HCT116 (cell line): ENCODE results near the gene STK4. TPM values are rescaled to one million over a fixed set of nuclear protein-coding genes. Genes with fewer than 3 reads are reported as not detected.

ENCODE experiments used
- ATAC-seq: fragments of 200-7000 bp; cut with Tn5 transposase; 2 replicates; pipeline ENCODE4 v1.9.1; 2020; ENCODE audit warnings: mild to moderate bottlenecking, moderate library complexity
- BruUV-seq: library from RNA; stranded (reverse); fragments of 400-500 nt; replicated peaks from 2 replicates; lab custom pipeline; 2021; lab: Mats Ljungman, UMichigan
- CTCF ChIA-PET: fragments of 300-600 bp; sonication (Branson Sonifier 250); formaldehyde crosslinking; loops from one replicate; lab custom pipeline; 2021; ENCODE audit warnings: antibody characterized with exemption; lab: Charles Lee
- POLR2A ChIA-PET: fragments of 300-600, 350-600 bp; sonication (Branson Sonifier 250); formaldehyde crosslinking; loops from one replicate; lab custom pipeline; 2021; ENCODE audit warnings: antibody characterized with exemption; lab: Charles Lee
- RAD21 ChIA-PET, 2 experiments: fragments of 300-600 bp; sonication (Branson Sonifier 250); formaldehyde crosslinking; loops; one replicate each; lab custom pipeline; 2023; ENCODE audit warnings: low total read pairs in 2 of 2; ENCODE audit not compliant: uncharacterized antibody in 2 of 2, unreplicated experiment in 2 of 2, low non-redundant PET in 1 of 2; lab: Charles Lee
- DNase-seq: peaks from one replicate; pipeline ENCODE4 v3.0.0-alpha.2; 2010; ENCODE audit warnings: low read depth, low spot score
- H2AFZ ChIP-seq: fragments of 200-600 bp; shearing (Covaris generic), sonication (generic); 2 replicates; pipeline ENCODE4 v1.6.1; 2017; ENCODE audit warnings: low read depth, mixed run types, mixed read lengths, antibody characterized with exemption, low read length; ENCODE audit not compliant: poor library complexity, severe bottlenecking
- H3K27ac ChIP-seq: 2 replicates; pipeline ENCODE4 v1.5.1; 2012; ENCODE audit warnings: low read depth, low read length
- H3K27me3 ChIP-seq: fragments of 200-600 bp; sonication (generic); 2 replicates; pipeline ENCODE4 v1.6.1; 2016; ENCODE audit warnings: mixed run types, low read length, mixed read lengths; ENCODE audit not compliant: insufficient read depth
- H3K36me3 ChIP-seq, 2 experiments: fragments of 200-500 bp in 1 of 2; fragments of 200-600 bp in 1 of 2; sonication (Bioruptor generic) in 1 of 2; sonication (generic) in 1 of 2; 2 replicates each; pipeline versions ENCODE4 v1.5.1 to v1.6.1; 2014 to 2016; ENCODE audit warnings: low read length in 2 of 2, inconsistent platforms in 1 of 2, mixed read lengths in 1 of 2, mixed run types in 1 of 2; ENCODE audit not compliant: insufficient read depth in 2 of 2, control insufficient read depth in 1 of 2
- H3K4me1 ChIP-seq, 2 experiments: fragments of 200-600 bp in 1 of 2; sonication (generic) in 1 of 2; 2 replicates each; pipeline versions ENCODE4 v1.5.1 to v1.6.1; 2012 to 2017; ENCODE audit warnings: low read length in 2 of 2, inconsistent platforms in 1 of 2, mild to moderate bottlenecking in 1 of 2, mixed read lengths in 1 of 2, mixed run types in 1 of 2, moderate library complexity in 1 of 2; ENCODE audit not compliant: insufficient read depth in 2 of 2, control insufficient read depth in 1 of 2
- H3K4me2 ChIP-seq: fragments of 200-600 bp; sonication (generic); 2 replicates; pipeline ENCODE4 v1.6.1; 2017; ENCODE audit warnings: mixed run types, low read length, mixed read lengths
- H3K4me3 ChIP-seq, 2 experiments: fragments of 200-600 bp in 1 of 2; sonication (generic) in 1 of 2; replicated peaks in 1 of 2; 2 replicates each; pipeline ENCODE4 v1.5.1; 2011 to 2016; ENCODE audit warnings: low read length in 2 of 2, control low read depth in 1 of 2, low read depth in 1 of 2, mild to moderate bottlenecking in 1 of 2, mixed read lengths in 1 of 2, mixed run types in 1 of 2
- H3K79me2 ChIP-seq: fragments of 200-600 bp; sonication (generic); 2 replicates; pipeline ENCODE4 v1.6.1; 2017; ENCODE audit warnings: mild to moderate bottlenecking, mixed run types, low read length, moderate library complexity, mixed read lengths; ENCODE audit not compliant: insufficient read depth
- H3K9ac ChIP-seq: fragments of 200-600 bp; sonication (generic); 2 replicates; pipeline ENCODE4 v1.6.1; 2016; ENCODE audit warnings: low read length, mixed read lengths
- H3K9me2 ChIP-seq: fragments of 200-600 bp; sonication (generic), shearing (Covaris generic); 2 replicates; pipeline ENCODE4 v1.6.1; 2017; ENCODE audit warnings: mixed run types, mild to moderate bottlenecking, moderate library complexity; ENCODE audit not compliant: insufficient read depth
- H3K9me3 ChIP-seq, 2 experiments: fragments of 200-500 bp in 1 of 2; fragments of 200-600 bp in 1 of 2; sonication (Bioruptor generic) in 1 of 2; sonication (generic) in 1 of 2; 2 replicates each; pipeline ENCODE4 v1.6.1; 2014 to 2017; ENCODE audit warnings: low read length in 2 of 2, mixed read lengths in 2 of 2, inconsistent platforms in 1 of 2, low read depth in 1 of 2, mild to moderate bottlenecking in 1 of 2, mixed run types in 1 of 2, moderate library complexity in 1 of 2; ENCODE audit not compliant: control insufficient read depth in 1 of 2, insufficient read depth in 1 of 2
- H4K20me1 ChIP-seq: fragments of 200-600 bp; sonication (generic), shearing (Covaris generic); 2 replicates; pipeline ENCODE4 v1.6.1; 2017; ENCODE audit warnings: mixed run types, mild to moderate bottlenecking, moderate library complexity; ENCODE audit not compliant: insufficient read depth
- ATF3 ChIP-seq: IDR thresholded peaks from 2 replicates; pipeline ENCODE4 v1.6.1; 2012
- CBX3 ChIP-seq: IDR thresholded peaks from 2 replicates; pipeline ENCODE4 v1.6.1; 2012; ENCODE audit warnings: low read depth
- CEBPB ChIP-seq: IDR thresholded peaks from 2 replicates; pipeline ENCODE4 v1.6.1; 2012; ENCODE audit warnings: low read depth
- EGR1 ChIP-seq: IDR thresholded peaks from 2 replicates; pipeline ENCODE4 v1.6.1; 2012; ENCODE audit warnings: low read depth
- ELF1 ChIP-seq: IDR thresholded peaks from 2 replicates; pipeline ENCODE4 v1.6.1; 2012; ENCODE audit warnings: low read depth, borderline replicate concordance
- EZH2 ChIP-seq: fragments of 200-600 bp; sonication (generic); IDR thresholded peaks from 2 replicates; pipeline ENCODE4 v1.6.1; 2017; ENCODE audit warnings: antibody characterized with exemption, mixed run types
- EZH2phosphoT487 ChIP-seq: fragments of 200-600 bp; IDR thresholded peaks from 2 replicates; pipeline ENCODE4 v1.6.1; 2018; ENCODE audit warnings: antibody characterized with exemption, borderline replicate concordance
- FOSL1 ChIP-seq: IDR thresholded peaks from 2 replicates; pipeline ENCODE4 v1.6.1; 2012; ENCODE audit warnings: low read depth
- JUND ChIP-seq: IDR thresholded peaks from 2 replicates; pipeline ENCODE4 v1.6.1; 2012
- MAX ChIP-seq: IDR thresholded peaks from 2 replicates; pipeline ENCODE4 v1.6.1; 2012
- POLR2A ChIP-seq: IDR thresholded peaks from 2 replicates; pipeline ENCODE4 v1.7.0; 2011; ENCODE audit warnings: borderline replicate concordance; ENCODE audit not compliant: insufficient read depth, insufficient read length; ENCODE audit errors: extremely low read depth
- POLR2AphosphoS5 ChIP-seq: IDR thresholded peaks from 2 replicates; pipeline ENCODE4 v1.6.1; 2011; ENCODE audit warnings: mild to moderate bottlenecking, low read depth, low read length, moderate library complexity
- REST ChIP-seq: IDR thresholded peaks from 2 replicates; pipeline ENCODE4 v1.6.1; 2012; ENCODE audit warnings: low read depth
- SIN3A ChIP-seq: IDR thresholded peaks from 2 replicates; pipeline ENCODE4 v1.6.1; 2012; ENCODE audit warnings: low read depth
- SP1 ChIP-seq: IDR thresholded peaks from 2 replicates; pipeline ENCODE4 v1.6.1; 2012; ENCODE audit warnings: low read depth
- YY1 ChIP-seq: IDR thresholded peaks from 2 replicates; pipeline ENCODE4 v1.6.1; 2011; ENCODE audit warnings: low read length, low read depth, moderate library complexity, mild to moderate bottlenecking; ENCODE audit not compliant: insufficient replicate concordance; ENCODE audit errors: extremely low read depth
- ZFX ChIP-seq: fragments of 450-650 bp; IDR thresholded peaks from 2 replicates; pipeline ENCODE4 v1.6.1; 2017
- ZNF274 ChIP-seq: fragments of 200-500 bp; sonication (Bioruptor generic); IDR thresholded peaks from 2 replicates; pipeline ENCODE4 v1.6.1; 2014; ENCODE audit warnings: mild to moderate bottlenecking, low read depth, low read length, inconsistent platforms
- intact Hi-C: fragments of 100-400 bp; cut with micrococcal nuclease; formaldehyde crosslinking; loops from 2 replicates; pipeline ENCODE4 v1.10.0; 2022
- total RNA-seq: library from RNA; stranded (reverse); gene quantifications from one replicate; pipeline ENCODE4 v1.2.1, GENCODE V29; 2021; ENCODE audit not compliant: unreplicated experiment
- TF ChIP-seq, protein P1 (sequence below), 3 experiments: fragments of 200-600 bp in 1 of 3; sonication (generic) in 1 of 3; IDR thresholded peaks in 2 of 3; conservative IDR thresholded peaks in 1 of 3; 2 replicates each; pipeline ENCODE4 v1.5.1; 2012 to 2017; ENCODE audit warnings: low read depth in 2 of 3, low read length in 2 of 3, antibody characterized with exemption in 1 of 3, borderline replicate concordance in 1 of 3, control low read depth in 1 of 3, mild to moderate bottlenecking in 1 of 3, mixed read lengths in 1 of 3, mixed run types in 1 of 3, moderate library complexity in 1 of 3; ENCODE audit not compliant: insufficient read depth in 1 of 3

STK4 gene
- total RNA-seq, 1 experiment from 2014 or later = 45.4 TPM

DNA sequence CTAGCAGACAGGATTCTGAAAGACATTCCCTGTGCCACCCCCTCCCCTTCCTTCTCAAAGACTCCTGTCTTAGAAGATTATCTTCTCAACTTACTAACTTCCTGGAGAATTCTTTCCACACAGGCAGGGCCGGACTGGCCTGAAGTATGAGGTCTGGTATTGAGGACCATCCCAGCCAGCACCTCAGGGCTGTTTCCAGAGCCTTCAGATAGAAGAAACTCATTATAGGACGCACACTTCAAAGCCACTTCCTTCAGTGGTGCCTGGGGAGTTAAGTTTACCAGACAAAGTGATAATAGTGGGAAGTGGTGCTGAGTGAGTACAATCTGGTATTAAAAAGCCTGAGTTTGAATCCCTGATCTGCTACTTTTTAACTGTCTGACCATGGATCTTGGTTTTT, 119.0 kb downstream of the STK4 start:
- intact Hi-C loops = no loop called here
- ATAC-seq (no peak), DNase-seq (no peak)
- no TSS peak for BruUV-seq
- Histone ChIP-seq H3K9me2 (no peaks in the 10 kb centered on the region), H3K27me3 (no peaks in the 10 kb centered on the region), H3K4me2 (no peak overlapping the region), H3K79me2 (no peaks in the 10 kb centered on the region), H3K4me1 (no peaks in the 10 kb centered on the region), H4K20me1 (no peaks in the 10 kb centered on the region), H3K27ac (no peak overlapping the region), H3K9me3 (no peaks in the 10 kb centered on the region), H2AFZ (no peak overlapping the region), H3K4me3 (no peak overlapping the region), H3K9ac (no peak overlapping the region), H3K36me3 (peaks cover 0 to 10% of the 10 kb centered on the region in 2 experiments; a peak in 2 of 4 replicates)
- ChIA-PET POLR2A (no interaction called here), CTCF (no interaction called here), RAD21 (no interaction called here)
- TF ChIP-seq EGR1 = no peak
- no peak for TF ChIP-seq POLR2AphosphoS5
- TF ChIP-seq YY1 = no peak
- no peak for TF ChIP-seq ELF1
- TF ChIP-seq CEBPB = no peak
- TF ChIP-seq ZFX = no peak
- no peak for TF ChIP-seq EZH2phosphoT487
- no peak for TF ChIP-seq SP1
- no peak for TF ChIP-seq JUND
- TF ChIP-seq ATF3 = no peak
- TF ChIP-seq SIN3A = no peak
- TF ChIP-seq, protein P1, sequence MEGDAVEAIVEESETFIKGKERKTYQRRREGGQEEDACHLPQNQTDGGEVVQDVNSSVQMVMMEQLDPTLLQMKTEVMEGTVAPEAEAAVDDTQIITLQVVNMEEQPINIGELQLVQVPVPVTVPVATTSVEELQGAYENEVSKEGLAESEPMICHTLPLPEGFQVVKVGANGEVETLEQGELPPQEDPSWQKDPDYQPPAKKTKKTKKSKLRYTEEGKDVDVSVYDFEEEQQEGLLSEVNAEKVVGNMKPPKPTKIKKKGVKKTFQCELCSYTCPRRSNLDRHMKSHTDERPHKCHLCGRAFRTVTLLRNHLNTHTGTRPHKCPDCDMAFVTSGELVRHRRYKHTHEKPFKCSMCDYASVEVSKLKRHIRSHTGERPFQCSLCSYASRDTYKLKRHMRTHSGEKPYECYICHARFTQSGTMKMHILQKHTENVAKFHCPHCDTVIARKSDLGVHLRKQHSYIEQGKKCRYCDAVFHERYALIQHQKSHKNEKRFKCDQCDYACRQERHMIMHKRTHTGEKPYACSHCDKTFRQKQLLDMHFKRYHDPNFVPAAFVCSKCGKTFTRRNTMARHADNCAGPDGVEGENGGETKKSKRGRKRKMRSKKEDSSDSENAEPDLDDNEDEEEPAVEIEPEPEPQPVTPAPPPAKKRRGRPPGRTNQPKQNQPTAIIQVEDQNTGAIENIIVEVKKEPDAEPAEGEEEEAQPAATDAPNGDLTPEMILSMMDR (IDR thresholded peaks at IDR 0.05 in 2 of 3, conservative IDR thresholded peaks at IDR 0.05 in 1 of 3; ENCODE audit: borderline replicate concordance in 1 of 3, insufficient read depth in 1 of 3, low read depth in 2 of 3, low read length in 2 of 3) = no peak
- TF ChIP-seq ZNF274 = no peak
- TF ChIP-seq CBX3 = no peak
- TF ChIP-seq MAX = no peak
- TF ChIP-seq FOSL1 = no peak
- no peak for TF ChIP-seq EZH2
- TF ChIP-seq REST = no peak
- no peak for TF ChIP-seq POLR2A
